SK-N-SH treated with all-trans-retinoic acid at 6 μM for 48 hours (cell line): ENCODE measurements around the gene SLC25A47.

Experiments used
- ARNTL ChIP-seq: fragments of 450-650 bp; formaldehyde crosslinking; IDR thresholded peaks from 2 replicates; pipeline ENCODE4 v1.5.0; 2020; ENCODE audit warnings: low read depth, mild to moderate bottlenecking, moderate library complexity, borderline replicate concordance
- OSR1 ChIP-seq: fragments of 250-450 bp; sonication (Bioruptor Pico); IDR thresholded peaks from 2 replicates; pipeline ENCODE4 v1.8.0; 2022; ENCODE audit warnings: moderate library complexity, mild to moderate bottlenecking, inconsistent platforms
- SNAI2 ChIP-seq: fragments of 250-450 bp; sonication (Bioruptor Pico); IDR thresholded peaks from 2 replicates; pipeline ENCODE4 v1.5.0; 2020; ENCODE audit warnings: mild to moderate bottlenecking, moderate library complexity
- ZFP3 ChIP-seq: fragments of 250-450 bp; sonication (Bioruptor Pico); IDR thresholded peaks from 2 replicates; pipeline ENCODE4 v1.5.0; 2020; ENCODE audit warnings: mild to moderate bottlenecking, moderate library complexity
- ZNF565 ChIP-seq: fragments of 450-650 bp; formaldehyde crosslinking; conservative IDR thresholded peaks from 2 replicates; pipeline ENCODE4 v1.5.0; 2020; ENCODE audit warnings: low read depth, mild to moderate bottlenecking, moderate library complexity
- ZNF8 ChIP-seq: fragments of 450-650 bp; formaldehyde crosslinking; IDR thresholded peaks from 2 replicates; pipeline ENCODE4 v1.5.0; 2020; ENCODE audit warnings: mild to moderate bottlenecking, moderate library complexity
- TF ChIP-seq, protein P1 (sequence below): fragments of 250-450 bp; sonication (Bioruptor Pico); IDR thresholded peaks from 2 replicates; pipeline ENCODE4 v1.5.0; 2020; ENCODE audit warnings: mild to moderate bottlenecking, moderate library complexity
- TF ChIP-seq, protein P2 (sequence below): fragments of 250-450 bp; sonication (Bioruptor Pico); IDR thresholded peaks from 2 replicates; pipeline ENCODE4 v1.5.1; 2020; ENCODE audit warnings: low read depth, mild to moderate bottlenecking, moderate library complexity
- TF ChIP-seq, protein P3 (sequence below): fragments of 250-450 bp; sonication (Bioruptor Pico); IDR thresholded peaks from 2 replicates; pipeline ENCODE4 v1.8.0; 2020; ENCODE audit warnings: mild to moderate bottlenecking, moderate library complexity, borderline replicate concordance

DNA sequence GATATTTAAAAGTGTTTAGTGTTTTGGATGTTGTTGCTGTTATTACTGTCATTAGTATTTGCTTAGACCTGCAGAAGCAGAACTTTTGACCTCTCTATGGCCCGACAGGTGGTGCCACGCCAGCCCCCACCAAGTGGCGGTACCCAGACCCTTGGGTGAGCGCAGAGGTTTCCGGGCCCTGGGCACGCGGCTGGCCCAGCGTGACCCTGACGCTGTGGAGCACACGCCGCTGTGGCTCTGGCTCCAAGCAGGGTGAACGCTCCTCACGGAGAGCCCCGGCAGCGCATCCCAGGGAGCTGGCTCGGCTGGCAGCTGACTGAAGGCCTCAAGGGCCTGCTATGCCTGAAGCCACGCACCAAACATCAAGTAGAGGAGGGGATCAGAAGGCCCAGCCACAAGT, 22.6 kb downstream of the SLC25A47 start:
- TF ChIP-seq ZNF8 (CRISPR knock-in tag) (no peak), SNAI2 (CRISPR knock-in tag) (no peak), ZFP3 (CRISPR knock-in tag) (no peak), ARNTL (CRISPR knock-in tag) (no peak), ZNF565 (CRISPR knock-in tag) (no peak), OSR1 (no peak)
- TF ChIP-seq, protein P1, sequence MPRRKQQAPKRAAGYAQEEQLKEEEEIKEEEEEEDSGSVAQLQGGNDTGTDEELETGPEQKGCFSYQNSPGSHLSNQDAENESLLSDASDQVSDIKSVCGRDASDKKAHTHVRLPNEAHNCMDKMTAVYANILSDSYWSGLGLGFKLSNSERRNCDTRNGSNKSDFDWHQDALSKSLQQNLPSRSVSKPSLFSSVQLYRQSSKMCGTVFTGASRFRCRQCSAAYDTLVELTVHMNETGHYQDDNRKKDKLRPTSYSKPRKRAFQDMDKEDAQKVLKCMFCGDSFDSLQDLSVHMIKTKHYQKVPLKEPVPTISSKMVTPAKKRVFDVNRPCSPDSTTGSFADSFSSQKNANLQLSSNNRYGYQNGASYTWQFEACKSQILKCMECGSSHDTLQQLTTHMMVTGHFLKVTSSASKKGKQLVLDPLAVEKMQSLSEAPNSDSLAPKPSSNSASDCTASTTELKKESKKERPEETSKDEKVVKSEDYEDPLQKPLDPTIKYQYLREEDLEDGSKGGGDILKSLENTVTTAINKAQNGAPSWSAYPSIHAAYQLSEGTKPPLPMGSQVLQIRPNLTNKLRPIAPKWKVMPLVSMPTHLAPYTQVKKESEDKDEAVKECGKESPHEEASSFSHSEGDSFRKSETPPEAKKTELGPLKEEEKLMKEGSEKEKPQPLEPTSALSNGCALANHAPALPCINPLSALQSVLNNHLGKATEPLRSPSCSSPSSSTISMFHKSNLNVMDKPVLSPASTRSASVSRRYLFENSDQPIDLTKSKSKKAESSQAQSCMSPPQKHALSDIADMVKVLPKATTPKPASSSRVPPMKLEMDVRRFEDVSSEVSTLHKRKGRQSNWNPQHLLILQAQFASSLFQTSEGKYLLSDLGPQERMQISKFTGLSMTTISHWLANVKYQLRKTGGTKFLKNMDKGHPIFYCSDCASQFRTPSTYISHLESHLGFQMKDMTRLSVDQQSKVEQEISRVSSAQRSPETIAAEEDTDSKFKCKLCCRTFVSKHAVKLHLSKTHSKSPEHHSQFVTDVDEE (CRISPR knock-in tag), result no peak
- TF ChIP-seq, protein P2, sequence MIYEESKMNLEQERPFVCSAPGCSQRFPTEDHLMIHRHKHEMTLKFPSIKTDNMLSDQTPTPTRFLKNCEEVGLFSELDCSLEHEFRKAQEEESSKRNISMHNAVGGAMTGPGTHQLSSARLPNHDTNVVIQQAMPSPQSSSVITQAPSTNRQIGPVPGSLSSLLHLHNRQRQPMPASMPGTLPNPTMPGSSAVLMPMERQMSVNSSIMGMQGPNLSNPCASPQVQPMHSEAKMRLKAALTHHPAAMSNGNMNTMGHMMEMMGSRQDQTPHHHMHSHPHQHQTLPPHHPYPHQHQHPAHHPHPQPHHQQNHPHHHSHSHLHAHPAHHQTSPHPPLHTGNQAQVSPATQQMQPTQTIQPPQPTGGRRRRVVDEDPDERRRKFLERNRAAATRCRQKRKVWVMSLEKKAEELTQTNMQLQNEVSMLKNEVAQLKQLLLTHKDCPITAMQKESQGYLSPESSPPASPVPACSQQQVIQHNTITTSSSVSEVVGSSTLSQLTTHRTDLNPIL (CRISPR knock-in tag), result no peak
- TF ChIP-seq, protein P3, sequence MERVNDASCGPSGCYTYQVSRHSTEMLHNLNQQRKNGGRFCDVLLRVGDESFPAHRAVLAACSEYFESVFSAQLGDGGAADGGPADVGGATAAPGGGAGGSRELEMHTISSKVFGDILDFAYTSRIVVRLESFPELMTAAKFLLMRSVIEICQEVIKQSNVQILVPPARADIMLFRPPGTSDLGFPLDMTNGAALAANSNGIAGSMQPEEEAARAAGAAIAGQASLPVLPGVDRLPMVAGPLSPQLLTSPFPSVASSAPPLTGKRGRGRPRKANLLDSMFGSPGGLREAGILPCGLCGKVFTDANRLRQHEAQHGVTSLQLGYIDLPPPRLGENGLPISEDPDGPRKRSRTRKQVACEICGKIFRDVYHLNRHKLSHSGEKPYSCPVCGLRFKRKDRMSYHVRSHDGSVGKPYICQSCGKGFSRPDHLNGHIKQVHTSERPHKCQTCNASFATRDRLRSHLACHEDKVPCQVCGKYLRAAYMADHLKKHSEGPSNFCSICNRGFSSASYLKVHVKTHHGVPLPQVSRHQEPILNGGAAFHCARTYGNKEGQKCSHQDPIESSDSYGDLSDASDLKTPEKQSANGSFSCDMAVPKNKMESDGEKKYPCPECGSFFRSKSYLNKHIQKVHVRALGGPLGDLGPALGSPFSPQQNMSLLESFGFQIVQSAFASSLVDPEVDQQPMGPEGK (CRISPR knock-in tag), result no peak
